Cardiac fibroblast (primary cell): Measurements from ENCODE around the gene CAMTA2.

ENCODE experiments used
- DNase-seq, 2 donors: peaks; one replicate each; pipeline versions ENCODE4 v3.0.0 to v3.0.0-alpha.2; 2010; ENCODE audit warnings: low read depth in 2 of 2
- H3K4me3 ChIP-seq, 2 donors: replicated peaks in 1 of 2; 1 replicate in 1 of 2; 2 replicates in 1 of 2; pipeline ENCODE4 v1.5.1; 2011; ENCODE audit warnings: low read depth in 2 of 2, low read length in 2 of 2, mild to moderate bottlenecking in 2 of 2, moderate library complexity in 1 of 2
- TF ChIP-seq, protein P1 (sequence below): IDR thresholded peaks from one replicate; pipeline ENCODE4 v1.5.1; 2011; ENCODE audit warnings: low read depth, mild to moderate bottlenecking, low read length, inconsistent platforms

The CAMTA2 gene

DNA sequence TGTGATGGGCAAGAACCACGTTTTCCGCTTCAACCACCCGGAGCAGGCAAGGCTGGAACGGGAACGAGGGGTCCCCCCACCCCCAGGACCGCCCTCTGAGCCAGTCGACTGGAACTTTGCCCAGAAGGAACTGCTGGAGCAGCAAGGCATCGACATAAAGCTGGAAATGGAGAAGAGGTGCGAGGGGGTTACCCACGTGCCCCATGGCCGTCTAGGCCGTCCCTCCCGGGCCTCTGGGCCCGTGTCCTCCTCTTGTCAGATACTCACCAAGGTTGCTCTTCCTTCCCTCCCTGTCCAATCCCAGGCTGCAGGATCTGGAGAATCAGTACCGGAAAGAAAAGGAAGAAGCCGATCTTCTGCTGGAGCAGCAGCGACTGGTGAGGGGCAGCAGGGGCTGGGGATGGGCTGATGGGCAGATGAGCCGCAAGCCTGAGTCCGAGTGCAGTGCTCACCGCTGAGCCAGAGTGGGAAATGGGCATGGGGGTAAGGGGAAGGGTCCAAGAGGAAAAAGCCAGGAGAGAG is 33.1 kb upstream of the CAMTA2 start:
- DNase-seq, result no peak
- H3K4me3 ChIP-seq, result no peak overlapping the region
- TF ChIP-seq, protein P1, sequence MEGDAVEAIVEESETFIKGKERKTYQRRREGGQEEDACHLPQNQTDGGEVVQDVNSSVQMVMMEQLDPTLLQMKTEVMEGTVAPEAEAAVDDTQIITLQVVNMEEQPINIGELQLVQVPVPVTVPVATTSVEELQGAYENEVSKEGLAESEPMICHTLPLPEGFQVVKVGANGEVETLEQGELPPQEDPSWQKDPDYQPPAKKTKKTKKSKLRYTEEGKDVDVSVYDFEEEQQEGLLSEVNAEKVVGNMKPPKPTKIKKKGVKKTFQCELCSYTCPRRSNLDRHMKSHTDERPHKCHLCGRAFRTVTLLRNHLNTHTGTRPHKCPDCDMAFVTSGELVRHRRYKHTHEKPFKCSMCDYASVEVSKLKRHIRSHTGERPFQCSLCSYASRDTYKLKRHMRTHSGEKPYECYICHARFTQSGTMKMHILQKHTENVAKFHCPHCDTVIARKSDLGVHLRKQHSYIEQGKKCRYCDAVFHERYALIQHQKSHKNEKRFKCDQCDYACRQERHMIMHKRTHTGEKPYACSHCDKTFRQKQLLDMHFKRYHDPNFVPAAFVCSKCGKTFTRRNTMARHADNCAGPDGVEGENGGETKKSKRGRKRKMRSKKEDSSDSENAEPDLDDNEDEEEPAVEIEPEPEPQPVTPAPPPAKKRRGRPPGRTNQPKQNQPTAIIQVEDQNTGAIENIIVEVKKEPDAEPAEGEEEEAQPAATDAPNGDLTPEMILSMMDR, result no peak

- no peak overlapping the region for H3K4me3 ChIP-seq
- DNase-seq, result peak in 1 of 2 donors; percentile 25
- TF ChIP-seq, protein P1, result no peak
Measured at GRCh38 chr17:5019475-5019956, 32.0 kb upstream of the CAMTA2 start.

GRCh38 chr17:5014357-5014756 is 26.9 kb upstream of the CAMTA2 start:
- TF ChIP-seq, protein P1, result no peak
- DNase-seq, result no peak
- no peak overlapping the region for H3K4me3 ChIP-seq

DNA sequence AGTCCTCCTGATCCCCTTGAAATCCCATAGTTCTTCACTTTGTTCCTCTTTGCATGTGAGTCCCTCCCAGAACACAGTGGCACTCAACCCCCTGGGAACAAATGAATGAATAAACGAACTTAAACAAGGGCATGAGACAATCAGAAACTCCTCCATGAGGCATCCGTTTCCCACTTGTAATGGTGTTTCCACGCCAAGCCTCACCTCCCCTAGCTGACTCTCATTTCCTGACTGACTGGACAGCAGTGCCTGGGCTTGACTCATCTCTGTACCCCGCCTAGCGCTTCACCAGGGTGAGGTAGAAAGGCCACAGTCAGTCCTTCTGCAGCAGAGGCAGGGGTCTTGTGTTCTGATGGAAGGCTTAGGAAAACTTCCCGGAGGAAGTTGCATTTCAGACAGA is 24.5 kb upstream of the CAMTA2 start:
- TF ChIP-seq, protein P1, result no peak
- H3K4me3 ChIP-seq, result no peak overlapping the region
- peak; percentile 64 to 87 for DNase-seq

DNA sequence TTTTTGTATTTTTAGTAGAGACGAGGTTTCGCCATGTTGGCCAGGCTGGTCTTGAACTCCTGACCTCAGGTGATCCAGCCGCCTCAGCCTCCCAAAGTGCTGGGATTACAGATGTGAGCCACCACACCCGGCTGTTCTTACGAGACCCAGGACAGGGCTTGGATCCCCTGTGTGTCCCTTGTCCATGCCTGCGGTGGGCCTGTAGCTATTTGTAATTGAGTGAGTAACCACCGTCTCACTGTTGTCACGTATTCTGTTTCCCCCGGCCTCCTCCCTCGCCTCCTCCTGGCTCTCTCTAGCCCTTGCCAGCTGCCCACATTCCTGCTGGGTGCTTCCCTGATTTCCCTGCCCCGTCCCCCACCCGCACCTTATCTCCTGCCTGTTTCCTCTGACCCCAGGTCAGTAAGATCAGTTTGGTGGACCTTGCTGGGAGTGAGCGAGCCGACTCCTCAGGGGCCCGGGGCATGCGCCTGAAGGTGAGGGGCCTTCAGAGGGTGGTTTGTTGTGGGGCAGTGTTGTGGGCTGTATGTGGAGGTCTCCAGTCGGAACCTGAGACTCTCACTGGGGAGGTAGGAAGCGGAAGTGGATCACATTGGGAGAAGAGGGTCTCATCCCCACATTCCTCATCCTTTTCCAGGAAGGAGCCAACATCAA is 15.9 kb upstream of the CAMTA2 start:
- no peak overlapping the region for H3K4me3 ChIP-seq
- no peak for DNase-seq
- TF ChIP-seq, protein P1, result no peak

DNA sequence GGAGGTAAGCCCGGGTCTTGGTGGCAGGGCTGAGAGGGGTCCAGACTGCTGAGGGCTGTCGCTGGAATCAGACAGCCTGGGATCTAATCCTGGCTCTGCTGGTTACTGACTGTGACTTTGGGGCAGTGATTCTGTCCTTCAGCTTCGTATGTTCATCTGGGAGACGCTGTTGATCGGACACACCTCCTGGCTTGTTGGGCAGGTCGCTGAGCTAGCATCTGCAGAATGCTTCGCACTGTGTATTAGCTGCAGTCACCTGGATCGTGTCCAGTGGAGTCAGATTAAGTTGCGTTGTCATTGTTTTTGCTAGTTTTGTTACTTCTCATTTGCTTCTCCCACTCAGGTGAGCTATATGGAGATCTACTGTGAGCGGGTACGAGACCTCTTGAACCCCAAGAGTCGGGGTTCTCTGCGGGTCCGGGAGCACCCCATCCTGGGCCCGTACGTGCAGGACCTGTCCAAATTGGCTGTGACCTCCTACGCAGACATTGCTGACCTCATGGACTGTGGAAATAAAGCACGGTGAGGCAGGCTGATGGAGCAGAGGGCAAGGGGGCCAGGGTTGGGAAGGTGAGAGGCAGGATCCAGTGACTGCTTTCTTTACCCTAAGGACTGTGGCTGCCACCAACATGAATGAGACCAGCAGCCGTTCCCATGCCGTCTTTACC is 14.8 kb upstream of the CAMTA2 start:
- no peak for DNase-seq
- TF ChIP-seq, protein P1, result no peak

More for the DNA sequence above, 14.8 kb upstream of the CAMTA2 start:
- H3K4me3 ChIP-seq, result no peak overlapping the region
